ENCODE results near the gene POTEG. TPM values are rescaled to one million over a fixed set of nuclear protein-coding genes. Genes with fewer than 3 reads are reported as not detected.
"Not testable (repeated sequence)": the region's sequence is repeated elsewhere in the genome, so short reads cannot be mapped to it uniquely, and the experiment has no call there.

The POTEG gene
- polyA plus RNA-seq, 1 experiment: not detected

DNA sequence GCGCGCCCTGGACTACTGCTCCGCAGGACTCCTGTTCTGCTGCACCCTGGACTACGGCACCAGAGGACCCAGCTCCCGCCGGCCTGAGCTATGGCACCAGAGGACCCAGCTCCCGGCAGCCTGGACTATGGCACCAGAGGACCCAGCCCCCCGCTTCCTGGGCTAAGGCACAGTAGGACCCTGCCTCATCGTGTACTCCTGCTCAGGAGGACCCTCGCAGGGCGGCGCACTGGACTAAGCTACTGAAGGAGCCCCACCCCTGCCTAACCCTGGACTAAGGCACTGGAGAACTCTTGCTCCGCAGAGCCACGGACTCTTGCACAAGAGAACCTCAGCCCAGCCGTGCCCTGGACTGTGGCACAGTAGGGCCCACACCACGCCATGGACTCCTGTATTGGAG is 71.3 kb downstream of the POTEG start:
- DNase-seq (ENCODE audit: low read depth, low spot score); H3K4me3 ChIP-seq (ENCODE audit: low read depth, low read length); H3K27me3 ChIP-seq (ENCODE audit: control insufficient read depth, insufficient read depth, low read length); H3K9me3 ChIP-seq (ENCODE audit: control insufficient read depth, insufficient read depth, low read length); CTCF ChIA-PET; POLR2A ChIA-PET; H3K27ac ChIP-seq (ENCODE audit: low read depth, low read length): not testable (repeated sequence)

GRCh38 chr14:19362323-19362722 is 71.8 kb downstream of the POTEG start:
- H3K27me3 ChIP-seq (ENCODE audit: control insufficient read depth, insufficient read depth, low read length); H3K4me3 ChIP-seq (ENCODE audit: low read depth, low read length); H3K27ac ChIP-seq (ENCODE audit: low read depth, low read length); POLR2A ChIA-PET; CTCF ChIA-PET; DNase-seq (ENCODE audit: low read depth, low spot score); H3K9me3 ChIP-seq (ENCODE audit: control insufficient read depth, insufficient read depth, low read length): not testable (repeated sequence)

- H3K9me3 ChIP-seq (ENCODE audit: control insufficient read depth, insufficient read depth, low read length); H3K4me3 ChIP-seq (ENCODE audit: low read depth, low read length); DNase-seq (ENCODE audit: low read depth, low spot score); CTCF ChIA-PET; H3K27ac ChIP-seq (ENCODE audit: low read depth, low read length); POLR2A ChIA-PET; H3K27me3 ChIP-seq (ENCODE audit: control insufficient read depth, insufficient read depth, low read length): not testable (repeated sequence)
These were observed 72.4 kb downstream of the POTEG start for GRCh38 chr14:19361636-19362253.

- CTCF ChIA-PET; H3K9me3 ChIP-seq (ENCODE audit: control insufficient read depth, insufficient read depth, low read length); POLR2A ChIA-PET: not testable (repeated sequence)
These were observed 73.1 kb downstream of the POTEG start for GRCh38 chr14:19360937-19361635.

More at GRCh38 chr14:19360937-19361635, 73.1 kb downstream of the POTEG start:
- not testable (repeated sequence) for H3K27me3 ChIP-seq (ENCODE audit: control insufficient read depth, insufficient read depth, low read length); DNase-seq (ENCODE audit: low read depth, low spot score); H3K27ac ChIP-seq (ENCODE audit: low read depth, low read length); H3K4me3 ChIP-seq (ENCODE audit: low read depth, low read length)

Small RNA genes within 50 kb of the gene (small RNA-seq; reads per million reads assigned to genes)
- gene RNU6-1268P (ENCODE audit: insufficient read length, low read depth): not detected

All from AG04450 (cell line).